H9 (cell line): ENCODE results near the gene ARHGEF1. TPM values are rescaled to one million over a fixed set of nuclear protein-coding genes. Genes with fewer than 3 reads are reported as not detected.

Experiments
- DNase-seq: peaks from one replicate; pipeline ENCODE4 v3.0.0-alpha.2; 2017
- H2AFZ ChIP-seq: one replicate; pipeline ENCODE4 v1.6.1; 2013; ENCODE audit warnings: mild to moderate bottlenecking, low read length, control low read depth, moderate library complexity
- H2AK5ac ChIP-seq: 2 replicates; pipeline ENCODE4 v1.6.1; 2013; ENCODE audit warnings: low read length, control low read depth, mixed read lengths; ENCODE audit not compliant: insufficient read length
- H2BK120ac ChIP-seq: one replicate; pipeline ENCODE4 v1.6.1; 2013; ENCODE audit warnings: low read depth, mild to moderate bottlenecking, low read length, control low read depth, inconsistent platforms; ENCODE audit not compliant: poor library complexity, severe bottlenecking
- H2BK12ac ChIP-seq: 2 replicates; pipeline ENCODE4 v1.6.1; 2013; ENCODE audit warnings: low read length, control low read depth, mixed read lengths, low read depth; ENCODE audit not compliant: insufficient read length
- H2BK15ac ChIP-seq: 2 replicates; pipeline ENCODE4 v1.6.1; 2013; ENCODE audit warnings: low read depth, low read length, control low read depth
- H2BK20ac ChIP-seq: one replicate; pipeline ENCODE4 v1.6.1; 2013; ENCODE audit warnings: low read depth, mild to moderate bottlenecking, low read length, control low read depth, inconsistent platforms; ENCODE audit not compliant: poor library complexity, severe bottlenecking
- H2BK5ac ChIP-seq: 2 replicates; pipeline ENCODE4 v1.6.1; 2013; ENCODE audit warnings: low read length, control low read depth, mixed read lengths; ENCODE audit not compliant: insufficient read length
- H3K14ac ChIP-seq: 2 replicates; pipeline ENCODE4 v1.6.1; 2013; ENCODE audit warnings: low read length, control low read depth; ENCODE audit not compliant: insufficient read depth
- H3K18ac ChIP-seq: 2 replicates; pipeline ENCODE4 v1.6.1; 2013; ENCODE audit warnings: low read depth, mild to moderate bottlenecking, mixed read lengths, low read length, control low read depth; ENCODE audit not compliant: insufficient read length
- H3K23ac ChIP-seq: 2 replicates; pipeline ENCODE4 v1.6.1; 2013; ENCODE audit warnings: low read length, control low read depth, mixed read lengths, low read depth; ENCODE audit not compliant: insufficient read length
- H3K23me2 ChIP-seq: 2 replicates; pipeline ENCODE4 v1.6.1; 2013; ENCODE audit warnings: low read depth, mild to moderate bottlenecking, mixed read lengths, low read length, control low read depth; ENCODE audit not compliant: insufficient read length, poor library complexity, severe bottlenecking
- H3K27ac ChIP-seq: 2 replicates; pipeline ENCODE4 v1.5.1; 2013; ENCODE audit warnings: low read length, control low read depth, mixed read lengths, low read depth; ENCODE audit not compliant: insufficient read length
- H3K27me3 ChIP-seq: 2 replicates; pipeline ENCODE4 v1.6.1; 2013; ENCODE audit warnings: low read length, control low read depth, inconsistent platforms; ENCODE audit not compliant: insufficient read depth
- H3K4ac ChIP-seq: 2 replicates; pipeline ENCODE4 v1.6.1; 2013; ENCODE audit warnings: low read depth, mild to moderate bottlenecking, control low read depth, inconsistent platforms, low read length, moderate library complexity
- H3K4me1 ChIP-seq: 2 replicates; pipeline ENCODE4 v1.6.1; 2013; ENCODE audit warnings: low read length, control low read depth, inconsistent platforms; ENCODE audit not compliant: insufficient read depth
- H3K4me2 ChIP-seq: 2 replicates; pipeline ENCODE4 v1.6.1; 2013; ENCODE audit warnings: low read length, control low read depth, mixed read lengths; ENCODE audit not compliant: insufficient read length, insufficient read depth
- H3K56ac ChIP-seq: 2 replicates; pipeline ENCODE4 v1.6.1; 2013; ENCODE audit warnings: low read depth, mild to moderate bottlenecking, mixed read lengths, low read length, control low read depth; ENCODE audit not compliant: insufficient read length
- H3K79me1 ChIP-seq: 2 replicates; pipeline ENCODE4 v1.6.1; 2013; ENCODE audit warnings: low read depth, mild to moderate bottlenecking, moderate library complexity, low read length, control low read depth, inconsistent platforms; ENCODE audit not compliant: insufficient read depth, poor library complexity, severe bottlenecking
- H3K79me2 ChIP-seq: 2 replicates; pipeline ENCODE4 v1.6.1; 2013; ENCODE audit warnings: low read length, control low read depth, inconsistent platforms; ENCODE audit not compliant: insufficient read depth
- H3K9ac ChIP-seq: 2 replicates; pipeline ENCODE4 v1.6.1; 2013; ENCODE audit warnings: low read length, control low read depth, mixed read lengths; ENCODE audit not compliant: insufficient read length; ENCODE audit errors: extremely low read depth
- H3K9me3 ChIP-seq: one replicate; pipeline ENCODE4 v1.6.1; 2013; ENCODE audit warnings: low read depth, low read length, inconsistent platforms; ENCODE audit not compliant: control insufficient read depth
- H3T11ph ChIP-seq: one replicate; pipeline ENCODE4 v1.6.1; 2013; ENCODE audit warnings: mild to moderate bottlenecking, low read length, control low read depth, inconsistent platforms
- H4K20me1 ChIP-seq: one replicate; pipeline ENCODE4 v1.6.1; 2013; ENCODE audit not compliant: control insufficient read depth, insufficient read length, insufficient read depth
- H4K5ac ChIP-seq: 2 replicates; pipeline ENCODE4 v1.6.1; 2013; ENCODE audit warnings: low read depth, mild to moderate bottlenecking, mixed read lengths, low read length, control low read depth; ENCODE audit not compliant: insufficient read length
- H4K8ac ChIP-seq: replicated peaks from 2 replicates; pipeline ENCODE4 v1.6.1; 2013; ENCODE audit warnings: low read length, control low read depth, mixed read lengths, low read depth; ENCODE audit not compliant: insufficient read length
- H4K91ac ChIP-seq: 2 replicates; pipeline ENCODE4 v1.6.1; 2013; ENCODE audit warnings: low read depth, mild to moderate bottlenecking, moderate library complexity, mixed read lengths, low read length, control low read depth; ENCODE audit not compliant: insufficient read length
- H3K27ac Mint-ChIP-seq, 3 experiments: 2 replicates in 2 of 3; 3 replicates in 1 of 3; pipeline ENCODE4 v1.8.0; 2020 to 2021; ENCODE audit warnings: mixed read lengths in 3 of 3, mild to moderate bottlenecking in 1 of 3, moderate library complexity in 1 of 3
- H3K27me3 Mint-ChIP-seq: 2 replicates; pipeline ENCODE4 v1.8.0; 2021; ENCODE audit warnings: low read depth, mild to moderate bottlenecking, moderate library complexity, mixed read lengths
- H3K36me3 Mint-ChIP-seq, 3 experiments: 2 replicates in 2 of 3; 3 replicates in 1 of 3; pipeline ENCODE4 v1.8.0; 2020 to 2021; ENCODE audit warnings: low read depth in 3 of 3, mixed read lengths in 3 of 3; ENCODE audit not compliant: insufficient read depth in 1 of 3
- H3K4me1 Mint-ChIP-seq, 2 experiments: 2 replicates each; pipeline ENCODE4 v1.8.0; 2020; ENCODE audit warnings: mixed read lengths in 2 of 2
- H3K4me3 Mint-ChIP-seq, 2 experiments: 2 replicates in 1 of 2; 3 replicates in 1 of 2; pipeline ENCODE4 v1.8.0; 2020 to 2021; ENCODE audit warnings: mild to moderate bottlenecking in 2 of 2, mixed read lengths in 2 of 2, moderate library complexity in 1 of 2
- H3K9me3 Mint-ChIP-seq, 2 experiments: 2 replicates in 1 of 2; 3 replicates in 1 of 2; pipeline ENCODE4 v1.8.0; 2020; ENCODE audit warnings: mild to moderate bottlenecking in 2 of 2, mixed read lengths in 2 of 2, moderate library complexity in 1 of 2
- CTCF ChIP-seq: fragments of 200-600 bp; sonication (generic); conservative IDR thresholded peaks from 3 replicates; pipeline ENCODE4 v1.8.0; 2021; ENCODE audit warnings: antibody characterized with exemption, mild to moderate bottlenecking
- WGBS: extraction: QIAGEN DNeasy Blood & Tissue Kit; methylation state at CpG from one replicate; pipeline ENCODE4 v1.1.7; 2013; ENCODE audit warnings: missing lambda C conversion rate, low lambda C conversion rate, mixed read lengths; ENCODE audit not compliant: insufficient read length; ENCODE audit errors: extremely low coverage; 5-methylcytosine and 5-hydroxymethylcytosine counted together
- total RNA-seq: library from RNA; stranded (reverse); gene quantifications from 2 replicates; pipeline ENCODE4 v1.2.1, GENCODE V29; 2021

The ARHGEF1 gene
- total RNA-seq, 1 experiment from 2014 or later, result 50.3 TPM

DNA sequence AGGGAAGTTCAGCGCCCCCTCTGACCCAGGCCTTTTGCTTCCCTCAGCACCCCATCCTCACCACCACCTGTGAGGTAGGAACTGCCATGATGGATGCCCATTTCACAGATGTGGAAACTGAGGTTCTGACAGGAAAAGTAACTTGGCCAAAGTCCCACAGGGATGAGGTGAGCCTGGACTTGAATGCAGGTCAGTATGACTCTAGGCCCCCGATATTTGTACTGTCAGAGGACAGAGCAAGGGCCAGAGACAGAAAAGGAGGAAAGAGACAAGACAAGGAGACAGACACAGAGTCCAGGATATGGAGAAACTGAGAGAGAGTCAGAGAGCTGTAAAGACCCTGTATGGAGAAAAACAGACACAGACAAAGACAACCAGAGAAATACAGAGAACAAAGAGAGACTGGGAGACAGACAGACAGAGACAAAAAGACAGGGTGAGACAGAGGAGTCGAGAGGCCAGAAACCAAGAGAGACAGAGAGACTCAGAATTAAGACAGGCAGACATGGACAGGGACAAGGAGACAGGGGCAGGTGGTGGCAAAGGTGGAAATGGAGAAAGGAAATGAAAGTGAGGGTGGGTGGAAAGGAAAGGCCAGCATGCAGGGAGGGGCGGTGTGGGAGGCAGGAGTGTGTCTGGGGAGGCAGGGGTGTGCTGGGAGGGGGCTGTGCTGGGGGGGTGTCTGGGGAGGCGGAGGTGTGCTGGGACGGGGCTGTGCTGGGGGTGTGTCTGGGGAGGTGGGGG lies 40.2 kb downstream of the ARHGEF1 start:
- H3K79me1 ChIP-seq, result no peaks in the 10 kb centered on the region
- WGBS, result no CpG with 5 or more reads among the region's 6 CpGs
- H3K4me1 Mint-ChIP-seq, result peaks cover 0 to 17% of the 10 kb centered on the region in 2 experiments; a peak in 2 of 4 replicates
- H3K23ac ChIP-seq, result no peak overlapping the region
- no peak overlapping the region for H4K8ac ChIP-seq
- no peak overlapping the region for H3K18ac ChIP-seq
- no peak overlapping the region for H3K27ac Mint-ChIP-seq
- peaks cover 16% of the 10 kb centered on the region for H3K27me3 Mint-ChIP-seq
- no peak for TF ChIP-seq CTCF
- no peak overlapping the region for H4K5ac ChIP-seq
- no peak overlapping the region for H3K56ac ChIP-seq
- no peak overlapping the region for H2BK5ac ChIP-seq
- H3K36me3 Mint-ChIP-seq, result no peaks in the 10 kb centered on the region
- H2BK20ac ChIP-seq, result no peak overlapping the region
- no peaks in the 10 kb centered on the region for H3K9me3 ChIP-seq
- no peaks in the 10 kb centered on the region; the same call in 1 of the 2 replicates for H3K4me1 ChIP-seq
- H3K14ac ChIP-seq, result no peak overlapping the region
- no peak for DNase-seq
- H4K20me1 ChIP-seq, result peaks cover 3% of the 10 kb centered on the region
- H3K27me3 ChIP-seq, result peaks cover 93% of the 10 kb centered on the region
- peaks cover 2% of the 10 kb centered on the region for H3K23me2 ChIP-seq
- H3T11ph ChIP-seq, result no peak overlapping the region
- H4K91ac ChIP-seq, result no peak overlapping the region
- no peak overlapping the region for H2BK120ac ChIP-seq
- no peak overlapping the region for H2BK15ac ChIP-seq
- H3K4me2 ChIP-seq, result no peak overlapping the region
- no peak overlapping the region for H2AFZ ChIP-seq
- no peak overlapping the region for H2BK12ac ChIP-seq
- no peaks in the 10 kb centered on the region; a peak in 2 of 5 replicates for H3K9me3 Mint-ChIP-seq
- H2AK5ac ChIP-seq, result no peak overlapping the region
- H3K4ac ChIP-seq, result no peak overlapping the region
- no peak overlapping the region for H3K27ac ChIP-seq
- H3K4me3 Mint-ChIP-seq, result no peak overlapping the region; a peak in 1 of 5 replicates
- no peaks in the 10 kb centered on the region for H3K79me2 ChIP-seq
- no peak overlapping the region for H3K9ac ChIP-seq
